Tibial nerve (tissue), 3 donors: ENCODE measurements around the gene BLOC1S1.

ENCODE experiments used
- POLR2A ChIP-seq, 2 donors: fragments of 450-650 bp; IDR thresholded peaks; one replicate each; pipeline ENCODE4 v1.6.1; 2017; ENCODE audit warnings: antibody characterized with exemption in 2 of 2, mild to moderate bottlenecking in 2 of 2, moderate library complexity in 2 of 2
- TF ChIP-seq, protein P1 (sequence below), 5 experiments: fragments of 200-600 bp in 3 of 5; fragments of 450-650 bp in 2 of 5; sonication (generic) in 3 of 5; IDR thresholded peaks; one replicate each; pipeline ENCODE4 v1.5.1; 2016 to 2019; ENCODE audit warnings: antibody characterized with exemption in 5 of 5, mild to moderate bottlenecking in 3 of 5, moderate library complexity in 2 of 5

DNA sequence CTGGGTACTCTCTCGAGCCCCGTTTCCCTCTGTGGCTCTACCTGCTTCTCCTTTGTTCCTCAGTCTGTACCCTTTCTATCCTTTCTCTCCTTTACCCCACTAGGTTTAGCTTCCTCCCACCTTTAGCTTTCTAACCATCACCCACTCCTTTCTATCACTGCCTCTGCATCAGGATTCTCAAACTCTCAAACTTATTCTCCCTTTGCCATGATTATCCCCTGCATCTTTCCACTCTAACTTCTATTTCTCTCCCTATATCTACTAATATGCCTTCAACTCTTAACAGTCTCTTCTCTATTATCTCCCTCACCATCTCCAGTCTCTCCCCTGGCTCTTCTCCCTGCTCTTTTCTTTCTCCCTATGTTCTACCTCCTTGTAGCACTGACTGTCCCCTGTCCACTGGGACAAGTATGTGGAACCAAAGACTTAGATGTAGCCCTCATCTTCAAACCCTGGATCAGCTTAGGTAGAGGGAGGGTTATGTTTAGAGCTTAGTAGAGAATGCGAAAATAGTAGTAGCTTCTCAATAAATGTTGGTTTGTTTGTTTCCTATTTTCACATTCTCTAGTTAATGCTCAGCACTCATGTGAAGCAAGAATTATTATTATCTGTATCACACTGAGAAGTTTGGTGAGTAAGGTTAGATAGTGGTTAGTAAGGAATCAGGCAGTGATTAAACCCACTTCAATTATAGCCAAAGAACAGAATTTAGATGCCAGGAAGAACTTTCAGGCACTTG, 30.5 kb downstream of the BLOC1S1 start:
- TF ChIP-seq POLR2A (IDR thresholded peaks at IDR 0.05), result no peak
- TF ChIP-seq, protein P1, sequence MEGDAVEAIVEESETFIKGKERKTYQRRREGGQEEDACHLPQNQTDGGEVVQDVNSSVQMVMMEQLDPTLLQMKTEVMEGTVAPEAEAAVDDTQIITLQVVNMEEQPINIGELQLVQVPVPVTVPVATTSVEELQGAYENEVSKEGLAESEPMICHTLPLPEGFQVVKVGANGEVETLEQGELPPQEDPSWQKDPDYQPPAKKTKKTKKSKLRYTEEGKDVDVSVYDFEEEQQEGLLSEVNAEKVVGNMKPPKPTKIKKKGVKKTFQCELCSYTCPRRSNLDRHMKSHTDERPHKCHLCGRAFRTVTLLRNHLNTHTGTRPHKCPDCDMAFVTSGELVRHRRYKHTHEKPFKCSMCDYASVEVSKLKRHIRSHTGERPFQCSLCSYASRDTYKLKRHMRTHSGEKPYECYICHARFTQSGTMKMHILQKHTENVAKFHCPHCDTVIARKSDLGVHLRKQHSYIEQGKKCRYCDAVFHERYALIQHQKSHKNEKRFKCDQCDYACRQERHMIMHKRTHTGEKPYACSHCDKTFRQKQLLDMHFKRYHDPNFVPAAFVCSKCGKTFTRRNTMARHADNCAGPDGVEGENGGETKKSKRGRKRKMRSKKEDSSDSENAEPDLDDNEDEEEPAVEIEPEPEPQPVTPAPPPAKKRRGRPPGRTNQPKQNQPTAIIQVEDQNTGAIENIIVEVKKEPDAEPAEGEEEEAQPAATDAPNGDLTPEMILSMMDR (IDR thresholded peaks at IDR 0.05), result no peak
